Raji (cell line): Measurements from ENCODE around the gene CDC34.

Source experiments
- POLR2A ChIP-seq: IDR thresholded peaks from 2 replicates; pipeline ENCODE4 v1.6.1; 2011; ENCODE audit warnings: low read depth, low read length, control low read depth; ENCODE audit not compliant: insufficient read depth

CDC34 gene

GRCh38 chr19:540867-541637 is 9.5 kb downstream of the CDC34 start:
- no peak for TF ChIP-seq POLR2A

DNA sequence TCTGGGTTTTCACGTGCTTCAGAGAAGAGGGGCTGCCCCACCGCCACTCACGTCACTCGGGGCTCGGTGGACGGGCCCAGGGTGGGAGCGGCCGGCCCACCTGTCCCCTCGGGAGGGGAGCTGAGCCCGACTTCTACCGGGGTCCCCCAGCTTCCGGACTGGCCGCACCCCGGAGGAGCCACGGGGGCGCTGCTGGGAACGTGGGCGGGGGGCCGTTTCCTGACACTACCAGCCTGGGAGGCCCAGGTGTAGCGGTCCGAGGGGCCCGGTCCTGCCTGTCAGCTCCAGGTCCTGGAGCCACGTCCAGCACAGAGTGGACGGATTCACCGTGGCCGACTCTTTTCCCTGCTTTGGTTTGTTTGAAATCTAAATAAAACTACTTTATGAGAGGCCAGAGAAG is 10.1 kb downstream of the CDC34 start:
- TF ChIP-seq POLR2A = no peak

DNA sequence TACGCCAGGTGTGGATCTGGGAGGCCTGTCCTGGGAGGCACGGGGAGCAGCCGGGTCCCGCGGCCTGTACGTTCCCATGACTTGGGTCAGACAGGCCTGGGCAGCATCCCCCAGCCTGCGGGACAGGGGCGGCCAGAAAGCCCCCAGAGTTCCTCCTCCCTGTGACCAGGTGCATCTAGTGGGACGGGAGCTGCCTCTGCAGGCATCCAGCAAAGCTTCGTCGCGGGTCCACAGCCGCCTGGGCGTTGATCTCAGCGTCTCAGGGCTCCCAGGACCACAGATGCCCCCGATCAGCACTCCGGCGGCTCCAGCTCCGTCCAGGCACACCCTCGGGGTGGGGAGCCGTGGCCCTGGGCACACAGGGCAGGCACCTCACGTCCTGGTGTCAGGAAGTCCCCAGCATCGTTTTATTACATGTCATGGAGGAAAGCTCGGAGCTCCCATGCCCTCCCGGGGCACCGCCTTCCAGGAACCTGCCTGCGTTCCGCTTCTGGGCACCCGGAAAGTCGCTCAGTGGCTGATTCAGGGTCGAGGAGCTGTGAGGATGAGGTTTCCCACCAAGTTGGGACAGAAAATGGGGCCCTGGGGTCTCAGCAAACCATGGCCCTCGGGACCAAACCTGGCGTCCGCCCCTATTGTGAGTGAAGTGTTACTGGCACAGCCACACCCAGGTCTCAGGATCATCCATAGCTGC is 10.8 kb downstream of the CDC34 start:
- no peak for TF ChIP-seq POLR2A

DNA sequence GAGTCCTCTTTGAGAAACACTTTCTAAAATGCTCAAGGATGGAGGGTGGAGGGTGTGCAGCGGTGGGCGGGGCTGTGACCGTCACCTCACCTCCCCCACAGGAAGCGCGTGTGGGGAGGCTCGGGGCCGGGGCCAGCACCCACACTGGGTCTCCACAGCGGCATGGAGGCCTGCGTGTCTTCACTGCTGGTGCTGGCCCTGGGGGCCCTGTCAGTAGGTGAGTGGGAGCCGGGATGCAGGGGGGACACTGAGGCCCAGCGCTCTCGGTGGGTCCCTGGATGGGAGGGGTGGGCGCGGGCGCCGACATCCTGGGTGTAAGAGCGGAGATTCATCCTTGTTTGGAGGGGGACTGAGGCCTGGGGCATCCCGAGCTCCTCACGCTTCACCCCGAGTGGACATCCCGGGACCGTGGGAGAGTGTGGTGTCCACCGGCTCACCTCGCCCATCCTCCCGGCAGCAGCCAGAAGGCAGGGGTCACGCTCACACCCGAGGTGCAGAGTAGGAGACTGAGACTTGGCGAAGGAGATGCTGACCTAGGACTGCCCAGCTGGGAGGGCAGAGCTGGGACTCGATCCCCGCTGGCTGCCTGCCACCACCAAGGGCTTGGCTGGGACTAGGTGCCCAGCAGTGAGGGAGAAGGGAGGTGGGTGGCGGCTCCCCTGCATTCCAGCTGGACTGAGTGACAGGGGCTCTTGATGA is 12.5 kb downstream of the CDC34 start, which contains the start of gene GZMM:
GZMM (plus strand) TSS at position 144 of the 699 bp plus-strand sequence; CDS start at position 163, 19 bp downstream.
- no peak for TF ChIP-seq POLR2A

- TF ChIP-seq POLR2A = no peak
These were observed 15.6 kb downstream of the CDC34 start for GRCh38 chr19:547117-547516.

GRCh38 chr19:547836-548720 is 16.5 kb downstream of the CDC34 start:
- TF ChIP-seq POLR2A = no peak

DNA sequence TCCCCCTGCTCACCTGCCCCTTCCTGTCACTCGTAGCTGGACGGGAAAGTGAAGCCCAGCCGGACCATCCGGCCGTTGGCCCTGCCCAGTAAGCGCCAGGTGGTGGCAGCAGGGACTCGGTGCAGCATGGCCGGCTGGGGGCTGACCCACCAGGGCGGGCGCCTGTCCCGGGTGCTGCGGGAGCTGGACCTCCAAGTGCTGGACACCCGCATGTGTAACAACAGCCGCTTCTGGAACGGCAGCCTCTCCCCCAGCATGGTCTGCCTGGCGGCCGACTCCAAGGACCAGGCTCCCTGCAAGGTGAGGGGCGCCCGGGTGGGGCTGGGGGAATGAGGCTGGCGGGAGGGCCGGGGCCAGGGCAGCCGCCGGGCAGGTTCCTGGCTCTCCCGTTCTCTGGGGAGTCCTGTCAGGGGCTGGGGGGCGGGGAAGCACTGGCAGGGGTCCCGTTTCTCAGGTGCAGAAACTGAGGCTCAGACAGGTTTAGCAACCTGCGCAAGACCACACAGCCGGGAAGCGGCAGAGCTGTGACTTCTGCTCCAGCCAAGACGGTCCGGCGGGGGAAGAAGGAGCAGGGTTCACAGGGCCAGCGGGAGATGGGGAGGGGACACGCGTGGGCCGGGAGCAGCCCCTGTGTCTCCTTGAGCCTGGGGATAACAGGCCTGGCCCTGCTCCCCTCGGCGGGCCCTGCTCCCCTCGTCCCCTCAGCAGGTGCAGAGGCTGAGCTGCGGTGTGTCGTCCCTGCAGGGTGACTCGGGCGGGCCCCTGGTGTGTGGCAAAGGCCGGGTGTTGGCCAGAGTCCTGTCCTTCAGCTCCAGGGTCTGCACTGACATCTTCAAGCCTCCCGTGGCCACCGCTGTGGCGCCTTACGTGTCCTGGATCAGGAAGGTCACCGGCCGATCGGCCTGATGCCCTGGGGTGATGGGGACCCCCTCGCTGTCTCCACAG is 17.6 kb downstream of the CDC34 start:
- TF ChIP-seq POLR2A = no peak

DNA sequence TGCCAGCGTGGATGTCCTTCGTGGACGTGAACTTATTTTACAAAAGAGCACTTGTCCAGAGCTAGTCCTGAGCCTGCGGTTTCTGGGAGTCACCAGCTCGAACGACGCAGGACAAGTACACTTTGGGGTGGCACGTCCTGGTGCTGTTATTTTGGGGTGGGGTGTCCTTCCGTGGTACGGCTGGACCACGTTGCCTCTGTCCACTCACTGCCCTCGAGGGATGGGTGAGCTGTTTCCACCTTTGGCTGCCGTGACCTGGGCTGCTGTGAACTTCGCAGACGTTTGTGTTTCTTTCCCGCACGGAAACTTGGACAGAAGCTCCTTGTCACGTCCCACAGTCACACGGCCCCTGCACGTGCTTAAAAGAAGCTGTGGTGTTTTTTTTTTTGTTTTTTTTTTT is 23.3 kb downstream of the CDC34 start:
- TF ChIP-seq POLR2A = no peak

DNA sequence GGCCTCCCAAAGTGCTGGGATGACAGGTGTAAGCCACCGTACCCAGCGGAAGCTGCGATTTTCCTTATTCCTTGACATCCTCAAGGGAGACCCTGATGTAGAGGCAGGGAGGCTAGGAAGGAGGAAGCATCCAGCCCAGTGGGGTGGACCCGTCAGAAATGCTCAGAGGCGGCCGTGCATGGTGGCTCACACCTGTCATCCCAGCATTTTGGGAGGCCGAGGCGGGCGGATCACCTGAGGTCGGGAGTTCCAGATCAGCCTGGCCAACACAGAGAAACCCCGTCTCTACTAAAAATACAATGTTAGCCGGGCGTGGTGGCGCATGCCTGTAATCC is 23.9 kb downstream of the CDC34 start:
- no peak for TF ChIP-seq POLR2A

DNA sequence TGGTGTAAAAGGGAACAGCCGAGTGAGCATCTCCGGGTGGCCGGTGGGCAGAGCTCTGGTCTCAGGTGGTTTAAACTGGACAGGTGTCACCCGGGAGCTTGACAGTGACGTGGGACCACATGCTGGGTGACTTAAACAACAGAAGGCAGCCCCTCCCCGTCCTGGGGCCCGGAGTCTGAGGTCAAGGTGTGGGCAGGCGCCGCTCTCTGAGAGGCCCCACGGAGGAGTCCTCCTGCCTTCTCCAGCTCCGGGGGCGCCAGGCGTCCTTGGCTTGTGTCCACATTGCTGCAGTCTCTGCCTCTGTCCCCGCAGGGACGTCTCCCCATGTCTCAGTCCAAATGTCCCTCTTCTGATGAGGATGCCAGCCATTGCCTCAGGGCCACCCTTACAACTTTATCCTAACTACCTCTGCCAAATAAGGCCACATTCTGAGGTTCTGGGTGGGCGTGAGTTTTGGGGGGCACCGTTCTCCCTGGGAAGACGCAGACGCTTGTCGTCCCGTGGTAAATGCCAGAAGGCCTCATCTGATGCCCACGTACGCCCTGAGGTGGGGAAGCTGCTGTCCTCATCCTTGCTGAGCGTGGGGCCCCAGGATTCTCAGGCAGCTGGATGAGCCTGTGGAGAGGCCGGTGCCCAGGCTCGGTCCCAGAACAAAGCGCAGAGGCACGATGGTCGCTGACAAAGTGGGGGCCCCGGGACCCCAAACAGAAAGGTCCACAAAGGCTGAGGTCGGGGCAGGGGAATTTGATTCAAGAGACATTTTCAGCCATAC is 25.2 kb downstream of the CDC34 start:
- TF ChIP-seq POLR2A = no peak

GRCh38 chr19:558770-559439 is 27.3 kb downstream of the CDC34 start:
- no peak for TF ChIP-seq POLR2A

DNA sequence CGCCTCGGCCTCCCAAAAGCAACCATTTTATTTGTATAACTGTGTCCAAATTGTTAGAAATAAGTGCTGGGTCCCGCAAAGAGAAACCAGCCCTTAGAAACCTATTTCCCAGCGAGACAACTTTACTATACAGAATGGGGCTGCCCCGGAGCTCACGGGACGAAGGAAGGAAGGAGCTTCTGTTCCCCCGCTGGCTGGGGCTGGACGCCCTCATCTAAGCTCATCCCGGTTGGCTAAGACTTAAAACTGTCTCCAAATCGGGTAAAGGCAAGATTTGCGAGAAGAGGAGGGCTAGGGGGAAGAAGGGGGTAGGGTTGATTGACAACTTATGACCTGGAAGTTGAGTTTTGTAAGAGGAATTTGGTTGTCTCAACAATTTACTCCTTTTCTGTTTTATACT is 28.6 kb downstream of the CDC34 start:
- no peak for TF ChIP-seq POLR2A

DNA sequence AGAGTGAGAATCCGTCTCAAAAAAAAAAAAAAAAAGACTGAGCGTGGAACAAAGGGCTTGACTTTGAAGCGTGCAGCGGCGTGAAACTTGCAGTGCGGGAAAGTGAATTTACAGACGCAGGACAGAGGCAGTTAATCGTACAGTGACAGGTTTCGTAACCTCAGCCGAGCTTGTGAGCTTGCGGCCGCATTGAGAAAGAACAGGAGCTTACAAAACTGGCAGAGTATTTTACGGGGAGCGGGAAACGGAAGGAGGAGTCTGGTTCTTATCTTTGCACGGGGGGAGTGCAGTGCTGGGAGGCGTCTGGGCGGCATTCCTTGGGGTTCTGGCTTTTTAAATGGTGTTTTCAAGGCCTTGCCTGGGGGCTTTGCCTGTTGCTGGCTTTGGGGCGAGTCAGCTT is 34.8 kb downstream of the CDC34 start:
- no peak for TF ChIP-seq POLR2A

- no peak for TF ChIP-seq POLR2A
These were observed 35.3 kb downstream of the CDC34 start for GRCh38 chr19:566844-567243.
